Stimulated activated naive CD8-positive, alpha-beta T cell treated with anti-CD3 and anti-CD28 coated beads, Interleukin-15, amount 100 ng/mL, for 72 hours (primary cell): ENCODE results near the gene XPC.

Experiments
- ATAC-seq: fragments of 150-1000 bp; cut with Tn5 transposase; 2 replicates; pipeline ENCODE4 v1.10.0; 2021; ENCODE audit warnings: mild to moderate bottlenecking, moderate library complexity
- DNase-seq, 2 donors: peaks; one replicate each; pipeline ENCODE4 v3.0.0; 2021 to 2022
- H3K27ac Mint-ChIP-seq, 2 donors: one replicate each; pipeline ENCODE4 v1.8.0; 2022; ENCODE audit warnings: mild to moderate bottlenecking in 2 of 2, mixed read lengths in 2 of 2, moderate library complexity in 2 of 2
- H3K27me3 Mint-ChIP-seq: one replicate; pipeline ENCODE4 v1.8.0; 2022; ENCODE audit warnings: mixed read lengths
- H3K4me1 Mint-ChIP-seq: one replicate; pipeline ENCODE4 v1.8.0; 2022; ENCODE audit warnings: mild to moderate bottlenecking, mixed read lengths
- H3K4me3 Mint-ChIP-seq, 2 donors: one replicate each; pipeline ENCODE4 v1.8.0; 2022; ENCODE audit warnings: mild to moderate bottlenecking in 2 of 2, mixed read lengths in 2 of 2, moderate library complexity in 1 of 2
- H3K9me3 Mint-ChIP-seq, 2 donors: one replicate each; pipeline ENCODE4 v1.8.0; 2022; ENCODE audit warnings: mixed read lengths in 2 of 2

Gene XPC

DNA sequence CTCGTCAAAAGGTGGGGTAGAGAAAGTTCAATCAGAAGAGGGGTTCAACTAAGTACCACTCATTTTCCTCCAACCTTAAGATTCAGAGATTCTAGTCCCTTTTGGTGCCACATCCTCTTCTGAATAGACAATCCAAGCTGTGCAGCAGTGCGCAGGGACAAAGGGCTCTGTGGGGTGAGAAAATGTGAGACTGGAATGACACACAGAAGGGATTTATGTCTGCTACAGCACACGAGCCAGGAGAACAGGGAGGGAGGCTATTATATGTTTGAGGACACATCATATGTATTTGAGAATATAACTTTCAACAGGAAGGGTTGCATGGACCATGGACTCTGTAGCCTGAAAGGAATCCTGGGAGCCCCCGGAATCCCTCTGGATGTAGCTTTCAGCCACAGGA lies 33.2 kb upstream of the XPC start:
- H3K4me3 Mint-ChIP-seq, result no peak overlapping the region
- H3K4me1 Mint-ChIP-seq, result no peaks in the 10 kb centered on the region
- no peaks in the 10 kb centered on the region for H3K27me3 Mint-ChIP-seq
- DNase-seq (no peak), ATAC-seq (no peak)
- H3K27ac Mint-ChIP-seq, result no peak overlapping the region
- H3K9me3 Mint-ChIP-seq, result no peaks in the 10 kb centered on the region

DNA sequence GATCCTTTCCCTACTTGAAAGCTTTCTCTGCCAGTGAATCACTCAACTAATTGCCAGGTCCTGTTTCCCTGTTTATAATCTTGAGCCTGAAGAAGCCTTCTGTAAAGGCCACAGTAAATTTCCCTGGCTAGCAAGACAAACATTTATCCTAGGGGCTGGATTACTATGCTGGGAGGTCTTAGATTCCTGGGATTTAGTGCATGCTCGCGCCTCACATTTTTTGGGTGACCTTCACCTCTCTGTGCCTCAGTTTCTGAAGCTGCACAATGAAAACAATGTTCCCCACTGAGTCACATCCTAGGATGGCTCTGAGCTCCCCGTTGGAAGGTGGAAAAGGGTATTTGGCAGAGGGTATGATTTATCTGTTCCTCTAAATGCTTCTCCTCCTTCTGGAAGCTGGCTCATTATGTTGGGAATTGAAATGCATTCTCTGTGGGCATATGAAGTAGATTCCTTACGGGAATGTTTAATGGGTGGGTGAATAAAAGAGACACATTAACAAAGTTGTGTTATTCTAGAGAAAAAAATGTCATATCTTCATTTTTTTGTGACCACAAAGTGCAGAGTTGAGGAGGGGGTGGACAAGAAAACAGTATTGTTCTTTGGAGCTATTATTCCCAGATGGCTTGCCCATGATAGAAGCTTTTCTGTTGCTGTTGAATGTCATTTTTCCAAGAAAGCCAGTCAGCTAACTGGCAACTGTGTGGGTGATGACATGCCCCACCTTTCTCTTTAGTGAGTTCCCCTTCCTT lies 32.6 kb upstream of the XPC start:
- Mint-ChIP-seq H3K9me3 (no peaks in the 10 kb centered on the region), H3K4me3 (no peak overlapping the region), H3K27me3 (no peaks in the 10 kb centered on the region), H3K27ac (no peak overlapping the region), H3K4me1 (no peaks in the 10 kb centered on the region)
- ATAC-seq (no peak), DNase-seq (no peak)

DNA sequence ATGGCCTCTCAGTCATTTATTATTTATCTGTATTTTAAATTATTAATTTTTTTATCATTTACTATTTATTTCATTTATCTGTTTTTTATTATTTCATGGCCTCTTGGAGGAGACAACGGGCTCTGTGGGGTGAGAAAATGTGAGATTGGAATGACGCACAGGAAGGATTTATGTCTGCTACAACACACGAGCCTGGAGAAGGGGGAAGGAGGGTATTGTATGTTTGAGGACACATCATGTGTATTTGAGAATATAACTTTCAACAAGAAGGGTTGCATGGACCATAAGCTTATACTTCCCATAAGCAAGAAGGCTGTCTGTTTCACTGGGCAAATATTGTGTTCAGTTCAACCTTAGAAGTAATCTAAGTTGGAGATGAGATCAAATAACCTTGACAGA lies 31.9 kb upstream of the XPC start:
- H3K4me3 Mint-ChIP-seq, result no peak overlapping the region
- H3K27ac Mint-ChIP-seq, result no peak overlapping the region
- H3K27me3 Mint-ChIP-seq, result no peaks in the 10 kb centered on the region
- no peak for ATAC-seq
- no peaks in the 10 kb centered on the region for H3K9me3 Mint-ChIP-seq
- no peaks in the 10 kb centered on the region for H3K4me1 Mint-ChIP-seq
- no peak for DNase-seq

GRCh38 chr3:14209581-14210289 lies 31.3 kb upstream of the XPC start:
- no peak overlapping the region for H3K27ac Mint-ChIP-seq
- ATAC-seq (no peak), DNase-seq (no peak)
- H3K27me3 Mint-ChIP-seq, result no peaks in the 10 kb centered on the region
- H3K4me1 Mint-ChIP-seq, result no peaks in the 10 kb centered on the region
- no peak overlapping the region for H3K4me3 Mint-ChIP-seq
- no peaks in the 10 kb centered on the region for H3K9me3 Mint-ChIP-seq

DNA sequence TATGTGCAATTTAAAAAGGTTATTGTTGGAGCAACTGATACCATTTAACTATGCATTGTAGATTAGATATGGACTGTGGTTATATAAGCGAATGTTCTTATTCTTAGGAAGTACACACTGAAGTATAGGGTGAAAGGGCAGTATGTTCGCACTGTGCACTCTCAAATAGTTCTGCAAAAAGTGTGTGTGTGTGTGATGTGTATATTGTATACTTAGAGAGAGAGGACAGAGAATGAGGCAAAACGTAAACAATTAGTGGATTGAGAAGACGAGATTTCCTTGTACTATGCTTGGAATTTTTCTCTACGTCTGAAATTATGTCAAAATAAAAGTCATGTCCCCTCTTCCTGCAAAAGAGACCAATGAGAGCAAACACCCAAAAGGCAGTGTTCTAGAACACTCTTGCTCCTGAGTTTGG lies 30.6 kb upstream of the XPC start:
- Mint-ChIP-seq H3K9me3 (no peaks in the 10 kb centered on the region), H3K27ac (no peak overlapping the region), H3K4me1 (no peaks in the 10 kb centered on the region), H3K27me3 (no peaks in the 10 kb centered on the region), H3K4me3 (no peak overlapping the region)
- DNase-seq (no peak), ATAC-seq (no peak)

DNA sequence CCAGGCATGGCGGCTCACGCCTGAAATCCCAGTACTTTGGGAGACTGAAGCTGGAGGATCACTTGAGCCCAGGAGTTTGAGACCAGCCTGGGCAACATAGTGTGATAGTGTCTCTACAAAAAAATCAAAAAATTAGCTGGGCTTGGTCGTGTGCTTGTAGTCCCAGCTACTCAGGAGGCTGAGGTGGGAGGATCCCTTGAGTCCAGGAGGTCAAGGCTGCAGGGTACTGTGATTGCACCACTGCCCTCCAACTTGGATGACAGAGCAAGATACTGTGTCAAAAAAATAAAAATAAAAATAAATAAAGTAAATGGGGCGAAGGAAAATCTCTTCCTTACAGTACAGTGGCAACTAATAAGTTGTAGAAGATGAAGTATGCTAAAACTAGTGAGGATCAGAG lies 29.8 kb upstream of the XPC start:
- Mint-ChIP-seq H3K9me3 (no peaks in the 10 kb centered on the region), H3K4me3 (no peak overlapping the region), H3K27me3 (no peaks in the 10 kb centered on the region), H3K27ac (no peak overlapping the region), H3K4me1 (no peaks in the 10 kb centered on the region)
- no peak for ATAC-seq
- DNase-seq, result no peak

- H3K4me1 Mint-ChIP-seq, result no peaks in the 10 kb centered on the region
- DNase-seq (no peak), ATAC-seq (no peak)
- H3K9me3 Mint-ChIP-seq, result no peaks in the 10 kb centered on the region
- no peak overlapping the region for H3K4me3 Mint-ChIP-seq
- H3K27me3 Mint-ChIP-seq, result no peaks in the 10 kb centered on the region
- H3K27ac Mint-ChIP-seq, result peak overlapping the region in 1 of 2 donors; percentile 10
Observed at GRCh38 chr3:14206548-14207177, 28.3 kb upstream of the XPC start.

DNA sequence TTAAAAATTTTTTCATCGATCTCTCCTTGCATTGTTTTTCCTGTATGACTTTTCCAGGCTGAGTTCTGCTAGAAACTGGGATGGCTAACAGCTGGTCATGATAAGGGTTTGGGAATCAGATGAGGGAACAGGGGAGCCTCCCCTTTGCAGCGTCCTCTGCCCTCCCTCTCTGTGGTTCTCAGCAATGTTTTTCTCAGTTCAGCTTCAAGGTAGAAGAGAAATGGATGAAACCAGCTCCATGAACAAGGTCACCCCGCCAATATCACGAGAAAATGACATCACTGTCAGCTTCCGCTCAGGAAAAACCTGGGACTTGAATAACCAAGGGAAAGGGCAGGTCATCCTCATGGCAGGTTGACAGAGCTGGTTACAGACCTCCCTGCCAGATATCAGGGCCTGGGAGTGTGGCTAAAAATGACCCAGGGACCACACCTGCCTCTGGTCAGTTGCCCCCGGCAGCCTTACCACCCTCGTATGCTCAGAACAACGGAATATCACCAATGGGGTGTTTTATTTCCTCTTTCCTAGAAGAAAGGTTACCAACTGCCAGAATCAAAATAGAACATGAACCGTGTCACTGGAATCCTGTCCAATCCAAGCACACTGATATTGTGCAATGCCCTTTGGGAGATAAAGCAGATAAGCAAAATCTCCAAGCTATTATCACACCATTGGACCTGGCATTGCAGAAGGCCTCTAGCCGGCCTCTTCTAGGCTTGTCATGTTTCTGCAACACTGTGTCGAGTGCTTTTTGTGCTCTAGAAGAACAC lies 26.3 kb upstream of the XPC start:
- no peaks in the 10 kb centered on the region for H3K9me3 Mint-ChIP-seq
- no peak overlapping the region for H3K4me3 Mint-ChIP-seq
- DNase-seq (no peak), ATAC-seq (no peak)
- H3K4me1 Mint-ChIP-seq, result no peaks in the 10 kb centered on the region
- no peak overlapping the region for H3K27ac Mint-ChIP-seq
- no peaks in the 10 kb centered on the region for H3K27me3 Mint-ChIP-seq

DNA sequence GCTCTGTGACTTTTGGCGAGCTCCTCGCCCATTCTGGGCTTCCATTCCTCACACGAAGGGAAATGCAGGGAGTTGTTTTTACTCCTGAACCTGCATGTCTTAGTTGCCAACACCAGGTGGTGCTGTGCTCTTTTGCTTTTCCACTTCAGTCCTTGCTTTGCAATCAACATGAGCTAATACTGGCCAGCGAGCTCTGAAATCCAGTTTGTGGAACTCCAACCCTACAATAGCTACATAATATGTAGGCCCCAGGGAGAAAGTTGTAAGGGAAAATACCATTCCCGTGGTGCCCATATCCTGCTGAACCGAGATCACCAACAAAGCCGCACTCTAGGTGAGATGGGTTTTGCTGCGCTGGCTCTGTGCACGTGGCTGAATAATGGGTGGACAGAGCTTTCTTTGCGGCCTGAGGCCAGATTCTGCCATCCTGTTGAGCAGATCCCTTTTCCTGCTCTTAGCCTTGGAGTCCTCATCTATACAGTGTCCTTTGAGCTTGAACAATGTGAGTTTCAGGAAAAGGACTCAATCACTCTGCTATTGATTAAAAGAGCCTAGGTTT lies 25.2 kb upstream of the XPC start:
- Mint-ChIP-seq H3K4me3 (no peak overlapping the region), H3K9me3 (no peaks in the 10 kb centered on the region), H3K27me3 (no peaks in the 10 kb centered on the region), H3K4me1 (no peaks in the 10 kb centered on the region), H3K27ac (peak overlapping the region in 1 of 2 donors; percentile 80)
- peak; percentile 69 for ATAC-seq
- peak; percentile 15 to 35 for DNase-seq

- ATAC-seq, result peak; percentile 31
- no peak for DNase-seq
- H3K4me1 Mint-ChIP-seq, result no peaks in the 10 kb centered on the region
- H3K4me3 Mint-ChIP-seq, result no peak overlapping the region
- no peaks in the 10 kb centered on the region for H3K27me3 Mint-ChIP-seq
- no peaks in the 10 kb centered on the region for H3K9me3 Mint-ChIP-seq
- H3K27ac Mint-ChIP-seq, result peak overlapping the region in 1 of 2 donors; percentile 80
Observed at GRCh38 chr3:14202874-14203520, 24.6 kb upstream of the XPC start.

DNA sequence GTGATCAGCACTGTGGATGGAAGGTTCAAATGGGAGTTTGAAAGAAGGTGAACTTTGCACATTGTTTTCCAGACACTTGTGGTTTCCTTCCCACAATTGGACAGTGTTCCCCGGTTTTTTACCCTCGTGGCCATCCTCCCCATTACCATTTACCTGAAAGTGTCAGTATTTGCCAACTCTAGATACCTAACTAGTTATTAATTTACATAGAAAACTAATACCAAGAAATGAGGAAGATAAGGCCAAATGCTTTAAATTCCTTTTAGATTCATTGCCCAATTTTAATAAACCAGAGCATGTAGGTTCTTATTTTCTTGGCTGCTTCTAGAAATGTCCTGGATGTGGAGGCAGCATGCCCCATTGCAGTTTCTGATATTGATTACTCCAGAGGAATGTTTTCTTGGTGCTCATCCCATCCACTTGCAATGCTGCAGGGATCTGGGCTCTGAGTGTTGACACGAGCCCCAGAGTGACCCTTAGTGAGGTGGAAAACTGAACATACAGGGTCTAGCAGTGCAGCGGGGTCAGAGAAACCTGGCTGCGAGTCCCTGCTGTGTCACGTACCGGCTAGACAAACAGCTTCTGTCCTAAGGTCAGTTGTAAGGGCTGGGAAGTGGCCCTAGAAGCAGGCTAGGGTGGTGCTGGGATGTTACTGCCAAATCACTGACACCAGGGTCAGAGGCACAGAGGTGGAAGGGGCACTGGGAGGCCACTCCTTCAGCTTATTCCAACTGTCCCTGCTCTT lies 23.7 kb upstream of the XPC start:
- Mint-ChIP-seq H3K27me3 (no peaks in the 10 kb centered on the region), H3K27ac (peak overlapping the region in 1 of 2 donors; percentile 35), H3K9me3 (no peaks in the 10 kb centered on the region), H3K4me1 (no peaks in the 10 kb centered on the region), H3K4me3 (no peak overlapping the region)
- DNase-seq (no peak), ATAC-seq (no peak)

GRCh38 chr3:14200841-14201240 lies 22.4 kb upstream of the XPC start:
- no peak overlapping the region for H3K4me3 Mint-ChIP-seq
- H3K27me3 Mint-ChIP-seq, result no peaks in the 10 kb centered on the region
- no peaks in the 10 kb centered on the region for H3K4me1 Mint-ChIP-seq

GRCh38 chr3:14200276-14200675 lies 21.9 kb upstream of the XPC start:
- ATAC-seq (no peak), DNase-seq (no peak)
- Mint-ChIP-seq H3K9me3 (no peaks in the 10 kb centered on the region), H3K27ac (no peak overlapping the region), H3K4me1 (no peaks in the 10 kb centered on the region), H3K27me3 (no peaks in the 10 kb centered on the region), H3K4me3 (no peak overlapping the region)

More at GRCh38 chr3:14200841-14201240, 22.4 kb upstream of the XPC start:
- ATAC-seq (no peak), DNase-seq (no peak)
- no peak overlapping the region for H3K27ac Mint-ChIP-seq
- no peaks in the 10 kb centered on the region for H3K9me3 Mint-ChIP-seq

- DNase-seq (no peak), ATAC-seq (no peak)
- H3K4me3 Mint-ChIP-seq, result no peak overlapping the region
- H3K27me3 Mint-ChIP-seq, result no peaks in the 10 kb centered on the region
- H3K4me1 Mint-ChIP-seq, result no peaks in the 10 kb centered on the region
- H3K9me3 Mint-ChIP-seq, result no peaks in the 10 kb centered on the region
- H3K27ac Mint-ChIP-seq, result peak overlapping the region in 1 of 2 donors; percentile 65
Observed at GRCh38 chr3:14199641-14200040, 21.2 kb upstream of the XPC start.
